Measurements from ENCODE around the gene HIKESHI.

The HIKESHI gene

GRCh38 chr11:86374586-86374985 is 72.5 kb downstream of the HIKESHI start, which contains the start of gene CCDC81:
TSS of gene CCDC81 (plus strand) at chr11:86374887. CDS start at chr11:86375164, 277 bp downstream.
- no peak for DNase-seq (ENCODE audit: low read depth in 2 of 2)

- no peak for DNase-seq (ENCODE audit: low read depth in 2 of 2)
Measured at GRCh38 chr11:86377972-86378371, 75.9 kb downstream of the HIKESHI start.

- DNase-seq (ENCODE audit: low read depth in 2 of 2) = no peak
Measured at GRCh38 chr11:86380295-86381059, 78.4 kb downstream of the HIKESHI start.

GRCh38 chr11:86383041-86383955 is 81.3 kb downstream of the HIKESHI start:
- no peak for DNase-seq (ENCODE audit: low read depth in 2 of 2)

GRCh38 chr11:86386283-86386682 is 84.2 kb downstream of the HIKESHI start:
- no peak for DNase-seq (ENCODE audit: low read depth in 2 of 2)

- DNase-seq (ENCODE audit: low read depth in 2 of 2) = no peak
Measured at GRCh38 chr11:86386746-86387145, 84.7 kb downstream of the HIKESHI start.

- DNase-seq (ENCODE audit: low read depth in 2 of 2) = no peak
Measured at GRCh38 chr11:86388198-86388597, 86.2 kb downstream of the HIKESHI start.

- DNase-seq (ENCODE audit: low read depth in 2 of 2) = no peak
Measured at GRCh38 chr11:86390487-86390886, 88.4 kb downstream of the HIKESHI start.

GRCh38 chr11:86395061-86395551 is 93.1 kb downstream of the HIKESHI start:
- DNase-seq (ENCODE audit: low read depth in 2 of 2) = no peak
